Left ventricle myocardium inferior (tissue), 1 donor: ENCODE results near the gene CRY1. TPM values are rescaled to one million over a fixed set of nuclear protein-coding genes. Genes with fewer than 3 reads are reported as not detected.

Experiments used
- DNase-seq: peaks from one replicate; pipeline ENCODE4 v3.0.0-alpha.2; 2020
- H3K27ac ChIP-seq: fragments of 200-600 bp; replicated peaks from 2 replicates; pipeline ENCODE4 v1.8.0; 2021
- H3K27me3 ChIP-seq: fragments of 200-600 bp; 2 replicates; pipeline ENCODE4 v1.8.0; 2021; ENCODE audit warnings: low read depth
- H3K36me3 ChIP-seq: fragments of 200-600 bp; 2 replicates; pipeline ENCODE4 v1.8.0; 2021
- H3K4me1 ChIP-seq: fragments of 200-600 bp; 2 replicates; pipeline ENCODE4 v1.8.0; 2021
- H3K4me3 ChIP-seq: fragments of 200-600 bp; 2 replicates; pipeline ENCODE4 v1.8.0; 2021; ENCODE audit warnings: mild to moderate bottlenecking, moderate library complexity
- H3K9me3 ChIP-seq: fragments of 200-600 bp; replicated peaks from 2 replicates; pipeline ENCODE4 v1.8.0; 2021
- CTCF ChIP-seq: fragments of 200-600 bp; IDR thresholded peaks from 2 replicates; pipeline ENCODE4 v1.8.0; 2021; ENCODE audit warnings: antibody characterized with exemption, mild to moderate bottlenecking, borderline replicate concordance
- intact Hi-C: fragments of 100-400 bp; cut with micrococcal nuclease; formaldehyde crosslinking; loops from one replicate; pipeline ENCODE4 v1.11.0; 2022
- total RNA-seq: library from RNA; stranded (reverse); fragmentation: NEBNext Ultra II Directional; extraction: Animal tissue kit (Norgen Biotek cat#: 25700); gene quantifications from one replicate; pipeline ENCODE4 v1.2.1, GENCODE V29; 2021
- donor health status: DM: no; HTN: yes; CAD: no; lungs with severe emphysema.

The CRY1 gene
- total RNA-seq, 1 donor from 2014 or later, result 10.0 TPM

DNA sequence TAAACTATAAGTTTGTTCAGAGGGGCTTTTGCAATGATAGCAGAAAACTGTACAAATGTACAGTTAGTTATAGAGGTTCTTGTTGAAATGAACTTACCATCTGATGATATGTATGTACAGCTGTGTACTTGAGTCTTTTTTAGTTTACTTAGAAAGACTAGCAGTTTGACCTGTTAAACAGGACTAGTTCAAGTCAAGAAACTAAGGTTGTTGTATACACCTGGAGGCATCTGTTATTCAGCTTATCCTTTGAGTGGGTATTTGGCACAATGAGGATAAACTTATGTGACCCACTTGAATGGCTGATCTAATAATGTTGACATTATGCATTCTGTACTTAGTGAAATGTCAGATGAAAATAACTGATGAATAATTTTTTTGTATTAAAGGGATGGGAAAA lies 119.8 kb downstream of the CRY1 start:
- no peak for TF ChIP-seq CTCF
- H3K4me3 ChIP-seq, result no peak overlapping the region
- intact Hi-C loops, result no loop called here
- H3K36me3 ChIP-seq, result peaks cover 33% of the 10 kb centered on the region
- no peaks in the 10 kb centered on the region for H3K9me3 ChIP-seq
- DNase-seq, result no peak
- H3K27ac ChIP-seq, result no peak overlapping the region
- no peaks in the 10 kb centered on the region for H3K27me3 ChIP-seq
- peaks cover 56% of the 10 kb centered on the region for H3K4me1 ChIP-seq

DNA sequence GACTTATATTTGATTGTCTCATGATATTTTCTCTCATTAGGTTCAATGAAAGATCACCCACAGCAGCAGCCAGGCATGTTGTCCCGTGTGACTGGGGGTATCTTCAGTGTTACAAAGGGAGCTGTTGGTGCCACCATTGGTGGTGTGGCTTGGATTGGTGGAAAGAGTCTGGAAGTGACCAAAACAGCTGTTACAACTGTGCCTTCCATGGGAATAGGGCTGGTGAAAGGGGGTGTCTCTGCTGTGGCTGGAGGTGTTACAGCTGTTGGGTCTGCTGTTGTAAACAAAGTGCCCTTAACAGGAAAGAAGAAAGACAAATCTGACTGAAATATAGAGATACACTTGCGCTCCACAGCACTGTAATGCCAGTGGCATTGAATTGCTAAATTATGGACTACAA lies 122.3 kb downstream of the CRY1 start:
- DNase-seq, result no peak
- peaks cover 54% of the 10 kb centered on the region for H3K36me3 ChIP-seq
- no peaks in the 10 kb centered on the region for H3K27me3 ChIP-seq
- no peaks in the 10 kb centered on the region for H3K9me3 ChIP-seq
- intact Hi-C loops, result no loop called here
- H3K4me1 ChIP-seq, result peaks cover 31% of the 10 kb centered on the region
- no peak overlapping the region for H3K4me3 ChIP-seq
- TF ChIP-seq CTCF, result no peak
- H3K27ac ChIP-seq, result no peak overlapping the region

GRCh38 chr12:106964526-106964925 lies 128.8 kb downstream of the CRY1 start:
- Histone ChIP-seq H3K9me3 (no peaks in the 10 kb centered on the region), H3K36me3 (peaks cover 43% of the 10 kb centered on the region), H3K27me3 (no peaks in the 10 kb centered on the region), H3K4me3 (no peak overlapping the region), H3K4me1 (peaks cover 52% of the 10 kb centered on the region), H3K27ac (no peak overlapping the region)
- intact Hi-C loops, result no loop called here
- TF ChIP-seq CTCF, result no peak
- no peak for DNase-seq

DNA sequence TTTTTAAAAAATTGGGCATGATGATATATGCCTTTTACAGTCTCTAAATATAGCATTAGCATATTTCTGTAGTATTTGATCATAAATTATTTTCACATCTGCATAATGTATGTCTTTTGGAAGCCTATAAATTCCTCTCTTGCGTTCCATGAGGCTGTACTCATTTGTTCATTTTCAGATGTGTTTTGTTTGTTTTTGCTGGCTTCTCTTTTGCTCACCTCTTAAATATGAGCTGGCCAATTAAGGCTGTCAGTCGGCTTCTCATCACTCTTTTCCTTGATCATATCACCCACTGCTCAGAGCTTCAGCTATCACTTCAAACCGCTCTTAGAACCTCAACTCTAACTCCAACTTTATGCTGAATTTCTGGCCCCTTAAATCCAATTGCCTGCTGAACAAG lies 131.1 kb downstream of the CRY1 start:
- TF ChIP-seq CTCF, result no peak
- no peak overlapping the region for H3K27ac ChIP-seq
- peaks cover 22% of the 10 kb centered on the region for H3K36me3 ChIP-seq

DNA sequence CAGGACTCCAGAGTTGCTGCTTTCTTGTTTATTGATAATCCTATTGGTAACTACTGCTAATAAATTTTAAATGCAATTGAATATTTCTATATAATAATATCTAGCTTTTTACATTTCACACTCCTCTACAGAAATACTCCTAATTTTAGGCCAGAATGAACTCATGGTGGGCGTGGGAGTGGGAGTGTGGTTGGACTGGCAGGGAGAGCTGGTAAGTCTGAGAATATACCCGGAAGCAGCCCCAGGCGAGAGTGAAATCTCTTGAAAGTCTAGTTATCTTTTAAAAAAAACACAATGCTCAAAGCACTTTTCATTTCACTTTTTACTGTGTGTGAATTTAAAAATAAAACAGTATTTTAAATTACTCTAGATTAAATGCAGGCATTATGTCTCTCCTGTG lies 132.9 kb downstream of the CRY1 start:
- no peaks in the 10 kb centered on the region for H3K27me3 ChIP-seq
- intact Hi-C loops, result no loop called here

More for the DNA sequence above, 131.1 kb downstream of the CRY1 start:
- no peak overlapping the region for H3K4me3 ChIP-seq
- intact Hi-C loops, result no loop called here
- no peak for DNase-seq
- H3K27me3 ChIP-seq, result no peaks in the 10 kb centered on the region
- peaks cover 75% of the 10 kb centered on the region for H3K4me1 ChIP-seq
- no peaks in the 10 kb centered on the region for H3K9me3 ChIP-seq

More for the DNA sequence above, 132.9 kb downstream of the CRY1 start:
- no peak for DNase-seq
- H3K4me1 ChIP-seq, result peaks cover 91% of the 10 kb centered on the region
- H3K27ac ChIP-seq, result no peak overlapping the region
- H3K9me3 ChIP-seq, result no peaks in the 10 kb centered on the region
- H3K36me3 ChIP-seq, result peaks cover 11% of the 10 kb centered on the region
- no peak overlapping the region for H3K4me3 ChIP-seq
- TF ChIP-seq CTCF, result no peak
